GM18861 (cell line): ENCODE results near the gene GMPR.
"Not testable (repeated sequence)": the region's sequence is repeated elsewhere in the genome, so short reads cannot be mapped to it uniquely, and the experiment has no call there.

Source experiments
- ATAC-seq: cut with Tn5 transposase; IDR thresholded peaks from one replicate; pipeline ENCODE4 v1.9.1; 2021; ENCODE audit not compliant: unreplicated experiment

The GMPR gene

DNA sequence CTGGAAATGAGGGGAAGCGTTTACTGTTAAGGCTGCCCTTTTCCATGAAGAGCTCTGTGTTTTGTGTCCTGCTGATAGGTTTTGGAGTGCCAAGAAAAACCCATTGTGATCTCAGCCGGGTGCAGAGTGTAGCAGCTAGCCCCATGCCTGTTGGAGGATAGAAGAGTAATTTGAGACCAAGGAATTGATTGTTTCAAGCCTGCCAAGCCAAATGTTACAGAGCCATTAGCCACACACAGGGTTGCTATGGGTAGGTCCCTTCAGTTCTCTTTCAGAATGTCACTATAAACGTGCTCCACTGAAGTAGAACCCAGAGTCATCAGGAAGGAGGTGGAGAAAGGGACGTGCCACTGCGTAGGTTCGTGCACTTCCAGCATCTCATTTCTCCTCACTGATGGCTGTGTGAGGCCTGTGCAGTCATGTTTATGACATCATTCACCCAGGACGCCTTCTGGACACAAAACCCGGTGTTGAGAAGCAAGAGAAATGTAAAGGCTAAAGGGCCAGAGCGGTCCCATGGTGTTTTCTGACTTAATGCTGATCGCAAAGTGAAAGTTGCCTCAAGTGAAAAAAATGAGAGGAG lies 6.6 kb downstream of the GMPR start:
- ATAC-seq, result no peak

DNA sequence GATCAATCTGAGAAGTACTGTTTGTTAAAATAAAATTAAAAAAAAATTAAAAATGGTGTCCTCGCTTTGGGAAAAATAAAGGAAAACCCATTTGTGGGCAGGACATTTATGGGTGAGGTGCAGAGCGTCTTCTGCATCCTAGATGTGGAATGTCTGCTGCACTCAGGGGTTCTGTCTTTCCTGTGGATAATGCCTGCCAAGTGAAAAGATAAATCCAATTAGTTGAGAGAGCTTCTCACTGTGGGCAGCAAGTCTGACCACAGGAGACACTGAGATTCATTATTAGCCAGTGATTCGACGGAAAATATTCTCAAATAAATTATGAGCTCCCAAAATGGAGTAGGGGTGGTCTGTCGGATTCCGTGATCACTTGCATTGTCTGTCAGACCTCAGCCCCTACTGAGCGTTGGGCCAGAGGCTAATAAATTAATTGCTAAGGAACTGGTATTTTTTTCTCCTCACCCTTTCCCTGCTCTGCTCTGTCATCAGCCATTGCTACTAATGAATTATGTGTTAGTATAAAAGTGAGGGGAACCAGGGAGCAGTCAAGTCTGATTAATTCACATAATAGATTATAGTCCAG lies 10.0 kb downstream of the GMPR start:
- ATAC-seq, result no peak

- no peak for ATAC-seq
Observed at GRCh38 chr6:16249971-16250370, 11.6 kb downstream of the GMPR start.

DNA sequence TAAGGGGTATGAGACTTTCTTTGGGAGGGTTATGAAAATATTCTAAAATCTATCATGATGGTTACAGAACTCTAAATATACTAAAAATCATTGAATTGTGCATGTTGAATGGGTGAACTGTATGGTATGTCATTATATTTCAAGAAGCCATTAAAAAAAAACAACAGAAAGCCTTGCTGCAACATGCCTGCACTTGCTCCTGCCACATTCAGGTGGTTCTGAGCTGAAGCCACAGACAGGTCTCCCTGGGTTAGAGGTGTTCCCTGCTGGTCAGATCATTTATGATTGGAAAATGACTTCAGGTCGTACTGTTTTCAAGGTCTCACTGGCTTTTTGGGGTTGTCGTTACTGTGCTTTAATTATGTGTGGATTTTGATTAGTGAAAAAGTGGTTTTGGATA lies 13.3 kb downstream of the GMPR start:
- ATAC-seq, result no peak

- no peak for ATAC-seq
Observed at GRCh38 chr6:16252686-16253299, 14.4 kb downstream of the GMPR start.

- no peak for ATAC-seq
Observed at GRCh38 chr6:16253399-16254144, 15.2 kb downstream of the GMPR start.

DNA sequence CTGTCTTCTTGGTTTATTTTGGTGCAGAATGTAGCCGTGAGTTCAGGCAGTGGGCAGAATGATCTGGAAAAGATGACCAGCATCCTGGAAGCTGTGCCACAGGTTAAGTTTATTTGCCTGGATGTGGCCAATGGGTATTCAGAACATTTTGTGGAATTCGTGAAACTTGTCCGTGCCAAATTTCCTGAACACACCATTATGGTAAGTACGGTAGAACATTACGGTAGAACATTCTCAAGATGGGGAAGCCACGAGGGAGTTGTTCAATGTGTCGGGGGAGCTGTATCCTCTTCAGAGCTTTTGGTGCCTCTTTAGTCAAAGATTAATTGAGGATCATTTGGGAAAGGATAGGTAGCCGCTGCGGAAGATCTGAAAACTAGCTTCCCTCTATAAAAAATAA lies 16.1 kb downstream of the GMPR start:
- no peak for ATAC-seq

DNA sequence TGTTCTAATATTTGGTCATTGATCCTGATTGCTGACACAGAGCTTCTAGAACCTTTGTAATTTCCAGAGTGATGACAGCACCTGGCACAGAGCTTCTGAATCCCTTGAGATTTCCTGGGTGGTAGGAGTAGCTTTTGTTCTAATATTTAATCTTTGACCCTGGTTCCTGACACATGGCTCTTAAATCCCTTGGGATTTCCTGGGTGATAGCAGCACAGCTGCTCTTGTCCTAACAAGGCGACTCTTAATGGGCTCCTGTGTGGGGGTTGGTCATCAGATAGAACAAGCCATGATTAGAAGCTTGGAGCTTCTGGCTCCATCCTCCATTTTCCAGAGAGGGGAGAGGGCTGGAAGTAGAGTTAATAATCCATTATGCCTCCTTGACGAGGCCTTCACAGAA lies 18.4 kb downstream of the GMPR start:
- no peak for ATAC-seq

- ATAC-seq, result no peak
Observed at GRCh38 chr6:16257999-16258708, 19.8 kb downstream of the GMPR start.

GRCh38 chr6:16258709-16259075 lies 20.3 kb downstream of the GMPR start:
- ATAC-seq, result no peak

- ATAC-seq, result not testable (repeated sequence)
Observed at GRCh38 chr6:16259604-16260003, 21.2 kb downstream of the GMPR start.

GRCh38 chr6:16260602-16261001 lies 22.2 kb downstream of the GMPR start:
- ATAC-seq, result not testable (repeated sequence)

DNA sequence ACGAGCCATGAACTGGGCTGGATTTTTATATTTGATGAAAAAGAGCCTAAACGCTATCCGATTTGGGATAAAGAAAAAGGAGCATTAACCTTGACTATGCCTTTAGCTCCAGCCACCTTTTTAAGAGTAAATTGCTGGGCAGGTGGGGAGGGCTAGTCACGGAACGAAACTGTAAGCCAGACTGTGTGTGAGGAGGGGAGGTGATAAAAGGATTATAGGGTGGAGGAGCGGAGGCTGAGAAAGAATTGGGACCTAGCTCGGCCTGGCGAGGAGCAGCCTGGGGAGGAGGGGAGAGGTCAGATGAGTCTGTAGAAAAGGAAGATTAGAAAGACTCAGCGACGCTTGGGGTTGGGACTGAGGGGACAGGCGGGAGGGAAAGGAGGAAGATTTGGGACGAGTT lies 24.4 kb downstream of the GMPR start:
- ATAC-seq, result not testable (repeated sequence)

DNA sequence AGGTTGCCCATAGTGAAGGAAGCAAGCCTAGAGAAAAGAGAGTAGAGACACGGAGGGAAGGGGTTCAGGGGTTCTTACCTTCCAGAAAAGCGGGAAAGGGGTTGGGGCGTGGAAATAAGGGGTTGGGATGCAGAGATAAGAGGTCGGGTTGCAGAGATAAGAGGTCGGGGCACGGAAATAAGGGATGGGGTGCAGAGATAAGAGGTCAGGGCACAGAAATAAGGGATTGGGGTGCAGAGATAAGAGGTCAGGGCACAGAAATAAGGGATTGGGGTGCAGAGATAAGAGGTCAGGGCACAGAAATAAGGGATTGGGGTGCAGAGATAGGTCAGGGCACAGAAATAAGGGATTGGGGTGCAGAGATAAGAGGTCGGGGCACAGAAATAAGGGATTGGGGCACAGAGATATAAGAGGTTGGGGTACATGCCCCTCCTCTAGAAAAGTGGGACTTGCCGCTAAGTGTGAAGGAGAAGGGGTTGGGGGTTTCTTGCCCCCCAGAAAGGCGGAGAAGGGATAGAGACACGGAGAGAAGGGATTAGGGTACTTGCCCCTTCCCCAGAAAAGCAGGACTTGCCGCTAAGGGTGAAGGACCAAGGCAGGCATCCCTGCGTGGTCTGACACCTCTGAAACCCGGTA lies 25.2 kb downstream of the GMPR start:
- ATAC-seq, result not testable (repeated sequence)

DNA sequence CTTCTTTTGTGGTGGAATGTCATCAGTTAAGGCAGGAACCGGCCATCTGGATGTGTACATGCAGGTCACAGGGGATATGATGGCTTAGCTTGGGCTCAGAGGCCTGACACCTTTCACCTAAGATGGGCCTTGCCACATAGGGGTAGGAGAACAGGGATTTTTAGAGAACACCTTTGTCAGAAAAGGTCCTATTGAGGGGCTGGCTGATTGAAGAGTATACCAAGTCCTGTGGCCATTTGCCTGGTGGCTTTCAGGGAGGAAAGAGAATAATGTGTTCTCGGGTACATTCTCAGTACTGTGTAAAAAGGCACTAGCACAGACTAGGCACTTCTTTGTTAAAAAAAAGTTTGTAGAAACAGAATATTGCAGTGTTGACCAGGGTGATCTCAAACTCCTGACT lies 26.4 kb downstream of the GMPR start:
- no peak for ATAC-seq

DNA sequence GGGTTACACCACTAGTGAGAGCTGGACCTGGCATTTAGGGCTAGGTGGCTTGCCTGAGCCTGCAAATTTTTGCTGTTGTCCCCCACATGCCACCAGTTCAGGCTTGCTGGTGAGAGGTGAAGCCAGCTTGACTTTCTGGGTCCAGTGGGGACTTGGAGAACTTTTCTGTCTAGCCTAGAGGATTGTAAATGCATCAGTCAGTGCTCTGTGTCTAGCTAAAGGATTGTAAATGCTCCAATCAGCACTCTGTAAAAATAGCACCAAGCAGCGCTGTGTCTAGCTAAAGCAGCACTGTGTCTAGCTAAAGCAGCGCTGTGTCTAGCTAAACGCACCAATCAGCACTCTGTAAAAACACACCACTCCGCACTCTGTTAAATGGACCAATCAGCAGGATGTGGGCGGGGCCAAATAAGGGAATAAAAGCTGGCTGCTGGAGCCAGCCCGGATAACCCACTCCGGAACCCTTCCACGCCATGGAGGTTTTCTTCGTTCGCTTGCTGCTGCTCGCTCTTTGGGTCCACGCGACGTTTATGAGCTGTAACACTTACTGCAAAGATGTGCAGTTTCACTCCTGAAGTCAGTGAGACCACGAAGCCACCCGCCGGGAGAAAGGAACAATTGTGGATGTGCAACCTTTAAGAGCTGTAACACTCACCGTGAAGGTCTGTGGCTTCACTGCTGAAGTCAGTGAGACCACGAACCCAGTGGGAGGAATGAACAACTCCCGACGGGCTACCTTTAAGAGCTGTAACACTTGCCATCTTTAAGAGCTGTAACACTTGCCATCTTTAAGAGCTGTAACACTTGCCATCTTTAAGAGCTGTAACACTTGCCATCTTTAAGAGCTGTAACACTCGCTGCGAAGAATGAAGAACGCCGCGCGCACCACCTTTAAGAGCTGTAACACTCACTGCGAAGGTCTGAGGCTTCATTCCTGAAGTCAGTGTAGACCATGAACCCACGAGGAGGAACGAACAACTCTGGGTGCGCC lies 27.3 kb downstream of the GMPR start:
- ATAC-seq, result no peak

GRCh38 chr6:16267428-16268263 lies 29.3 kb downstream of the GMPR start:
- ATAC-seq, result no peak

DNA sequence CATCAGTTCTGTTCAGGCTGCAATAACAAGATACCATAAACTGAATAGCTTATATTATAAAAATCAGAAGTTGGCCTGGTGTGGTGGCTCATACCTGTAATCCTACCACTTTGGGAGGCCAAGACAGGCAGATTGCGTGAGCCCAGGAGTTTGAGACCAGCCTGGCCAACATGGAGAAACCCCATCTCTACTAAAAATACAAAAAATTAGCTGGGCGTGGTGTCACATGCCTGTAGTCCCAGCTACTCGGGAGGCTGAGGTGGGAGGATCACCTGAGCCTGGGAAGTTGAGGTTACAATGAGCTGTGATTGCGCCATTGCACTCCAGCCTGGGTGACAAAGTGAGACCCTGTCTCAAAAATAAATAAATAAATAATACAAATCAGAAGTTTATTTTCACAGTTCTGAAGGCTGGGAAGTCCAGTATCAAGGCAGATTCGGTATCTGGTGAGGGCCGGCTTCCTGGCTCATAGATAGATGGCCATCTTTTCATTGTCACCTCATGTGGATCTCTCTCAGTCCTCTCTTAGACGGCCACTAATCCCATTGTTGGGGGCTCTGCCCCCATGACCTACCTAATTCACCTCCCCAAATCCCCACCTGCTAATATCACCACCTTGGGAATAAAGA lies 31.2 kb downstream of the GMPR start:
- ATAC-seq, result not testable (repeated sequence)
